Measurements from ENCODE around the gene PALB2. TPM values are rescaled to one million over a fixed set of nuclear protein-coding genes. Genes with fewer than 3 reads are reported as not detected.

Gene PALB2
- 34.4 and 36.2 TPM in 2 replicates for total RNA-seq

DNA sequence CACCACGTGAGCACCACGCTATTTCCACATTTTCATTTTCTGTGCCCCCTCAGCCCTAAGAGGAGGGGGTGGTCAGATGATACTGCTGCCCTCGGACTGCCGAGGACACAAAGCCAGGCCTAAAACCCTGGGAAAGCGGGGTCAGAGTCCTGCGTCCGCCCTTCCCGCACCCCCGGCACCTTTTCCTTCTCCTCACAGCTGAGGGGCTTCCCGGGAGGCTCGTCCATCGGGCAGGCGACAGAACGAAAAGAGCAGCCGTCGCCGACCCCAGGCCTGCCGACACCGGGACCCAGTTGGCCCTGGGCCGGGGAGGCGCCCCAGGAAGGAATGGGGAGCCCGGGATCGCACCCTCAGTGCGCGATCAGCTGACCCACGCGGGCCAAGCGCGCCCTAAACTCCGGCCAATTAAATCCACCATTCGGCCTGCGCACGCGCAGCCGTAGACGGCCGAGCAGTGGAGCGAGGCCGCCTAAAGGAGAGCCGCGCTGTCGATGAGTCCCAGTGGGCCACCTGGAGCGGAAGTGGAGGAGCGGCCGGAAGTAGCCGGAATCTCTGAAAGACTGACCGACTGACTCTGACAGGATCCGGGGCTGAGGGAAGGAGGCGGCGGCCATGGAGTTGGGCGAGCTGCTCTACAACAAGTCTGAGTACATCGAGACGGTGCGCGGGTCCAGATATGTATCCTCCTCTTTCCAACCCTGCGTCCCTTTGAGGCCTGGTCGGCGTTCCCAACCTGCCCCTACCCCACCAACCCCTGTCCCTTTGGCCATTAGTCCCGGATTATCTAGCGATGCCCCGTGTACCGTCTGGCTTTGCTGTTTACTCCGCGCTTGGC, at the start of gene PALB2, which contains the start of gene DCTN5:
Gene PALB2, minus strand, starts transcription at position 380 of the 835 bp plus-strand sequence. Its CDS starts 153 bp downstream, at position 227.
Gene DCTN5, plus strand, starts transcription at position 536 of the 835 bp plus-strand sequence. Its CDS starts 77 bp downstream, at position 613.
- DNase-seq (ENCODE audit: low spot score): peak; percentile 90
- Mint-ChIP-seq H3K9me3 (no peaks in the 10 kb centered on the region), H3K4me3 (peak within 1 kb of the TSS; percentile 98), H3K27ac (peak within 1 kb of the TSS; percentile 97), H3K27me3 (ENCODE audit: insufficient read depth) (no peaks in the 10 kb centered on the region), H3K4me1 (ENCODE audit: low read depth) (peaks cover 31% of the 10 kb centered on the region), H3K36me3 (ENCODE audit: low read depth) (peaks cover 29% of the 10 kb centered on the region)
- intact Hi-C loops (cut with micrococcal nuclease): loop anchor here (1.0 to 2.0 kb wide), 6 partner anchors 9 to 136 kb away; partner anchors contain the start of genes EARS2, NDUFAB1, PLK1 and UBFD1

DNA sequence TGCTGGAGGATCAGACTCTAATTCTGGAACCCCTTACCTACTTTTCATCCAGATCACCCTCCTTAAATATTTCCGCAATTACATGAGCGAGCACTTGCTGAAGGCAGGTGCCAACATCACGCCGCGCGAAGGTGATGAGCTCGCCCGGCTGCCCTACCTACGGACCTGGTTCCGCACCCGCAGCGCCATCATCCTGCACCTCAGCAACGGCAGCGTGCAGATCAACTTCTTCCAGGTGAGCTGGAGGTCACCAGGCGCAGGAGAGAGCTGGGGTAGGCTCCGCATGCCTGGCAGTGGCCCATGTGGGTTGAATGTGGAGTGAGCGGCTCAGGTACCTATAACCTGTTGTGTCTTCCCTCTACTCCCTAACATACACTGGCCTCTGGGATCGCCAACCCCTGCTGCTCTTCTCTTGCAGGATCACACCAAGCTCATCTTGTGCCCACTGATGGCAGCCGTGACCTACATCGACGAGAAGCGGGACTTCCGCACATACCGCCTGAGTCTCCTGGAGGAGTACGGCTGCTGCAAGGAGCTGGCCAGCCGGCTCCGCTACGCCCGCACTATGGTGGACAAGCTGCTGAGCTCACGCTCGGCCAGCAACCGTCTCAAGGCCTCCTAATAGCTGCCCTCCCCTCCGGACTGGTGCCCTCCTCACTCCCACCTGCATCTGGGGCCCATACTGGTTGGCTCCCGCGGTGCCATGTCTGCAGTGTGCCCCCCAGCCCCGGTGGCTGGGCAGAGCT, 48.5 kb upstream of the PALB2 start:
- peaks cover 37% of the 10 kb centered on the region for H3K36me3 Mint-ChIP-seq (ENCODE audit: low read depth)
- H3K27ac Mint-ChIP-seq: no peak overlapping the region
- intact Hi-C loops (cut with micrococcal nuclease): no loop called here

GRCh38 chr16:23687034-23687808, 46.1 kb upstream of the PALB2 start:
- intact Hi-C loops (cut with micrococcal nuclease): no loop called here
- Mint-ChIP-seq H3K4me1 (ENCODE audit: low read depth) (peaks cover 2% of the 10 kb centered on the region), H3K27me3 (ENCODE audit: insufficient read depth) (no peaks in the 10 kb centered on the region), H3K36me3 (ENCODE audit: low read depth) (peaks cover 42% of the 10 kb centered on the region), H3K27ac (peak overlapping the region; percentile 26), H3K4me3 (no peak overlapping the region), H3K9me3 (no peaks in the 10 kb centered on the region)
- DNase-seq (ENCODE audit: low spot score): no peak

More for the DNA sequence above, 48.5 kb upstream of the PALB2 start:
- no peaks in the 10 kb centered on the region for H3K9me3 Mint-ChIP-seq
- no peaks in the 10 kb centered on the region for H3K27me3 Mint-ChIP-seq (ENCODE audit: insufficient read depth)
- H3K4me1 Mint-ChIP-seq (ENCODE audit: low read depth): no peaks in the 10 kb centered on the region
- DNase-seq (ENCODE audit: low spot score): no peak
- no peak overlapping the region for H3K4me3 Mint-ChIP-seq

GRCh38 chr16:23683487-23683886, 42.4 kb upstream of the PALB2 start:
- no peak for DNase-seq (ENCODE audit: low spot score)
- Mint-ChIP-seq H3K27ac (peak overlapping the region; percentile 12), H3K36me3 (ENCODE audit: low read depth) (peaks cover 44% of the 10 kb centered on the region), H3K4me3 (no peak overlapping the region), H3K4me1 (ENCODE audit: low read depth) (peaks cover 34% of the 10 kb centered on the region), H3K27me3 (ENCODE audit: insufficient read depth) (no peaks in the 10 kb centered on the region), H3K9me3 (no peaks in the 10 kb centered on the region)
- intact Hi-C loops (cut with micrococcal nuclease): no loop called here

GRCh38 chr16:23682181-23682580, 41.1 kb upstream of the PALB2 start:
- Mint-ChIP-seq H3K27me3 (ENCODE audit: insufficient read depth) (no peaks in the 10 kb centered on the region), H3K36me3 (ENCODE audit: low read depth) (peaks cover 35% of the 10 kb centered on the region), H3K9me3 (no peaks in the 10 kb centered on the region), H3K4me1 (ENCODE audit: low read depth) (peaks cover 34% of the 10 kb centered on the region), H3K4me3 (no peak overlapping the region), H3K27ac (no peak overlapping the region)
- intact Hi-C loops (cut with micrococcal nuclease): no loop called here
- no peak for DNase-seq (ENCODE audit: low spot score)

DNA sequence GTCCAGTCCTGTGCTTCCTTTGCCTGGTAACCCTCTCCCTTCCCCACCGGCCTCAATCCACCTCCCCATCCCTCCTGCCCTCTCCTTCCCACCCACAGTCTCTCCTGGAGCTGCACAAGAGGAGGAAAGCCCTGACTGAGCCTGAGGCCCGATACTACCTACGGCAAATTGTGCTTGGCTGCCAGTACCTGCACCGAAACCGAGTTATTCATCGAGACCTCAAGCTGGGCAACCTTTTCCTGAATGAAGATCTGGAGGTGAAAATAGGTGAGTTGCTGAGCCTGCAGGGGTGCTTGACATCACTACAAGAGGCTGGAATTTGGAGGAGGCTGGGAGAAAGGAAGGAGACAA, 38.9 kb upstream of the PALB2 start:
- peaks cover 34% of the 10 kb centered on the region for H3K4me1 Mint-ChIP-seq (ENCODE audit: low read depth)
- H3K9me3 Mint-ChIP-seq: no peaks in the 10 kb centered on the region
- DNase-seq (ENCODE audit: low spot score): no peak
- H3K4me3 Mint-ChIP-seq: peak overlapping the region; percentile 94
- intact Hi-C loops (cut with micrococcal nuclease): loop anchor here (2.0 to 10.0 kb wide), 4 partner anchors 155 to 865 kb away; partner anchors contain the start of genes COG7 and PRKCB
- H3K27me3 Mint-ChIP-seq (ENCODE audit: insufficient read depth): no peaks in the 10 kb centered on the region
- H3K27ac Mint-ChIP-seq: peak overlapping the region; percentile 35
- H3K36me3 Mint-ChIP-seq (ENCODE audit: low read depth): peaks cover 25% of the 10 kb centered on the region

DNA sequence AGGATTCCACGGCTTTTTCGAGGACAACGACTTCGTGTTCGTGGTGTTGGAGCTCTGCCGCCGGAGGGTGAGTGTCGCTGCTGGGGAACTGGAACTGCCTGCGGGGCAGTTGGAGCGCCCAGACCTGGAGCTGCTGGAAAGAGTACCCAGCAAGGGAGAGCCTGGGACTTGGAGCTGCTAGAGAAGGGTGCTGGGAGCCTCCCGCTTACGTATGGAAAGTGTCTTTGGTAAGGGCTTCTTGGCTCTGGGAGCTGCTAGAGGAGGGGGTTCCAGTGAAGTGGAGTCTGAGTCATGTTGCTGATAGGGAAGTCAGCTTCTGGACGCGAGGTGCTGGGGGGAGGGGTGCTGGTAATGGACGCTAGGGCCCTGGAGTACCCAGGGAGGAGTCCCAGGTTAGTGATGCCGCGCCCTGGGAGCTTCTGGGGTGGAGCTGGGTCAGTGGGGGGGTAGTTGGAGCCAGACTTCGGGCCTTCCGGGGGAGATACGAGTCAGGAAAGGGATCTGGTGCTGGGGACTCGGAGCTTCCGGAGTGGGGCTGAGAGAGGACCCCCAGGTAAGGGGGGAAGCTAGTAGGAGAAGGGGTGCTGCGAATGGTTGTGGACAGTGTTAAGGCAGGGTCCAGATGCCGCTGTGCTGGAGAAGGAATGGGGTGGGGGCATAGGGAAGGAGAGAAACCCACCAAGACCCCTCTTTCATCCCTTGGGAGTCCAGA, 38.3 kb upstream of the PALB2 start:
- Mint-ChIP-seq H3K36me3 (ENCODE audit: low read depth) (peaks cover 29% of the 10 kb centered on the region), H3K27me3 (ENCODE audit: insufficient read depth) (no peaks in the 10 kb centered on the region), H3K27ac (peak overlapping the region; percentile 84), H3K4me3 (peak overlapping the region; percentile 94), H3K4me1 (ENCODE audit: low read depth) (peaks cover 34% of the 10 kb centered on the region), H3K9me3 (no peaks in the 10 kb centered on the region)
- intact Hi-C loops (cut with micrococcal nuclease): loop anchor here (2.0 to 10.0 kb wide), 4 partner anchors 155 to 865 kb away; partner anchors contain the start of genes COG7 and PRKCB
- no peak for DNase-seq (ENCODE audit: low spot score)

- Mint-ChIP-seq H3K4me1 (ENCODE audit: low read depth) (peaks cover 34% of the 10 kb centered on the region), H3K27ac (peak within 1 kb of the TSS; percentile 84), H3K9me3 (no peaks in the 10 kb centered on the region), H3K36me3 (ENCODE audit: low read depth) (peaks cover 29% of the 10 kb centered on the region), H3K27me3 (ENCODE audit: insufficient read depth) (no peaks in the 10 kb centered on the region), H3K4me3 (peak within 1 kb of the TSS; percentile 94)
- intact Hi-C loops (cut with micrococcal nuclease): loop anchor here (1.0 to 10.0 kb wide), 8 partner anchors 8 to 866 kb away; partner anchors contain the start of genes COG7, DCTN5, EARS2 and NDUFAB1
- peak; percentile 81 for DNase-seq (ENCODE audit: low spot score)
Observed at GRCh38 chr16:23678430-23679273, 37.5 kb upstream of the PALB2 start, which contains the start of gene PLK1. Gene PLK1, plus strand, starts transcription at chr16:23678889. Its CDS starts 44 bp downstream, at chr16:23678933.

DNA sequence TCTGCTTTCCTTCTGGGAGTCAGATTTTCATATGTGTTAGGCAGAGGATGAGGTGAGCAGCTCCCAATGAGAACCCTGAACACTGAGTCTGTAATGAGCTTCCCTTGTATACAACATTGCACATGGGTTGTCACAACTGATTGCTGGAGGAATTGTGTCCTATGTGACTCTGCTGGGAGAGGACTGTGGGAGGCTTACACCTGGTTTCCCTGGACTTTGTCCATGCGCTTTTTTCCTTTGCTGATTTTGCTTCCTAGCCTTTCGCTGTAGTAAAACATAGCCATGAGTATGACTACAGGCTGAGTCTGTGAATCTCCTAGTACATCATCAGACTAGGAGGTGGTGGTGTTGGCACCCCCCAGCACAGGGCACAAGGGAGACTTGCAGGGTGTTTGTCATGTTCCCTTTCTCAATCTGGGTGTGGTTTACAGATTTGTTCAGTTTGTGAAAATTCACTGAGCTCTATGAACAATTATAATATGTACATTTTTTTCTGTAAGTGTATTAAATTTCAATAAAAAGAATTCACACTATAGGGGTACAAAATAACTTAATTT, 35.9 kb upstream of the PALB2 start:
- Mint-ChIP-seq H3K36me3 (ENCODE audit: low read depth) (peaks cover 28% of the 10 kb centered on the region), H3K9me3 (no peaks in the 10 kb centered on the region), H3K4me3 (peak overlapping the region; percentile 94), H3K27me3 (ENCODE audit: insufficient read depth) (no peaks in the 10 kb centered on the region), H3K27ac (no peak overlapping the region), H3K4me1 (ENCODE audit: low read depth) (peaks cover 29% of the 10 kb centered on the region)
- no peak for DNase-seq (ENCODE audit: low spot score)
- intact Hi-C loops (cut with micrococcal nuclease): loop anchor here (5.0 to 10.0 kb wide), 3 partner anchors 225 to 868 kb away; partner anchors contain the start of gene COG7

DNA sequence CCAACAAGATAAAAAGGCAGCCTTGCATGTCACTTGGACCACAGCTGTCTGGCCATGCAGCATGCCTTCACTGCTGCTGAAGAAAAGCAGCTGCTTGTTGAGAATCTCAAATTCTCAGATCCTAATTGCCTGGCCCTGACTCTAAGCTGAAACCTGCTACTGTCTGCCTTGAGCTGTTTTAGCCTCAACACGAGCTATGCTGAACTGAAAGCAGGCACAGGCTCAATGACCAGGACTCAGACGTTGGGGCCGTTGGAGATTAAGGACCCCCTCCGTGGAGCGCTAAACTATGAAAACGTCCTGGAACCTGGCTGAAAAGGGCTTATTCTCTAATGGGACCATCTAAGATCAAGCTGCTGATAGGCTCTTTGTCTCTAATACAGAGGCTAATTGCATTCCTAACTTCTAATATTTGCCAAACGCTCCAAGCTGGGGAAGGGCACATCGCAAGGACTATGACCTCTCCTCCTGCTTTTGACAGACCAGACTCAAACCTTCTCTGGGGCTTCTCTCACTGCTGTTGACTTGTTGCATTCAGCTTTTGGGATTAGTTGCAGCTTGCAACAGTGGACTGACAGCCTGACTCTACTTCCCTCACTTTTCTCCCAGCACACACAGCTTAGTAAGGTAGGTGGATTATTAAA, 33.0 kb upstream of the PALB2 start:
- no peaks in the 10 kb centered on the region for H3K9me3 Mint-ChIP-seq
- H3K4me3 Mint-ChIP-seq: no peak overlapping the region
- intact Hi-C loops (cut with micrococcal nuclease): loop anchor here (10.0 kb wide), 2 partner anchors 341 to 871 kb away; no protein-coding TSS in a partner anchor
- H3K27ac Mint-ChIP-seq: no peak overlapping the region
- H3K36me3 Mint-ChIP-seq (ENCODE audit: low read depth): peaks cover 36% of the 10 kb centered on the region
- no peaks in the 10 kb centered on the region for H3K27me3 Mint-ChIP-seq (ENCODE audit: insufficient read depth)
- peaks cover 19% of the 10 kb centered on the region for H3K4me1 Mint-ChIP-seq (ENCODE audit: low read depth)
- no peak for DNase-seq (ENCODE audit: low spot score)

Data from activated T-helper 1 cell treated with anti-CD3 and anti-CD28 coated beads, Interleukin-12 subunit alpha, Interleukin-12 subunit beta, Interleukin-2, Interleukin-4 antibody, amounts not matched to agents 30 ng/mL and 10 ng/mL and 1 ng/mL, durations not matched to agents 14 hours and 24 hours and 36 hours (primary cell).